Activated CD8-positive, alpha-beta memory T cell treated with anti-CD3 and anti-CD28 coated beads, Interleukin-2, amount 50 U/mL, for 1 hour (primary cell): ENCODE measurements around the gene ISLR.
"Not testable (repeated sequence)": the region's sequence is repeated elsewhere in the genome, so short reads cannot be mapped to it uniquely, and the experiment has no call there.

Experiments
- DNase-seq: peaks from one replicate; pipeline ENCODE4 v3.0.0-alpha.2; 2020; ENCODE audit errors: extremely low read depth

Gene ISLR

GRCh38 chr15:74136814-74137536 lies 36.5 kb upstream of the ISLR start:
- no peak for DNase-seq

- no peak for DNase-seq
These were observed 36.0 kb upstream of the ISLR start for GRCh38 chr15:74137537-74137894.

GRCh38 chr15:74138642-74139041 lies 34.9 kb upstream of the ISLR start:
- no peak for DNase-seq

- DNase-seq: no peak
These were observed 31.9 kb upstream of the ISLR start for GRCh38 chr15:74141591-74141990.

- no peak for DNase-seq
These were observed 29.2 kb upstream of the ISLR start for GRCh38 chr15:74144153-74144775.

GRCh38 chr15:74146277-74146800 lies 27.2 kb upstream of the ISLR start:
- DNase-seq: no peak

- no peak for DNase-seq
These were observed 26.5 kb upstream of the ISLR start for GRCh38 chr15:74147051-74147450.

- DNase-seq: no peak
These were observed 17.6 kb upstream of the ISLR start for GRCh38 chr15:74155766-74156417.

- no peak for DNase-seq
These were observed 16.7 kb upstream of the ISLR start for GRCh38 chr15:74156678-74157411.

- DNase-seq: no peak
These were observed 15.4 kb upstream of the ISLR start for GRCh38 chr15:74157868-74158827.

GRCh38 chr15:74158855-74159650 lies 14.5 kb upstream of the ISLR start:
- no peak for DNase-seq

GRCh38 chr15:74159773-74160172 lies 13.7 kb upstream of the ISLR start:
- DNase-seq: no peak

GRCh38 chr15:74160390-74160789 lies 13.1 kb upstream of the ISLR start:
- not testable (repeated sequence) for DNase-seq

GRCh38 chr15:74162195-74162536 lies 11.3 kb upstream of the ISLR start:
- not testable (repeated sequence) for DNase-seq

GRCh38 chr15:74165461-74165860 lies 8.0 kb upstream of the ISLR start:
- no peak for DNase-seq

GRCh38 chr15:74167891-74168331 lies 5.6 kb upstream of the ISLR start:
- no peak for DNase-seq

- no peak for DNase-seq
These were observed 4.8 kb upstream of the ISLR start for GRCh38 chr15:74168711-74169126.

- DNase-seq: no peak
These were observed 3.3 kb upstream of the ISLR start for GRCh38 chr15:74170071-74170844.

GRCh38 chr15:74170875-74171578 lies 2.5 kb upstream of the ISLR start:
- no peak for DNase-seq
